GM03348 (cell line): ENCODE measurements around the gene ATXN2L.
"Not testable (repeated sequence)": the region's sequence is repeated elsewhere in the genome, so short reads cannot be mapped to it uniquely, and the experiment has no call there.

Experiments
- DNase-seq: peaks from one replicate; pipeline ENCODE4 v3.0.0; 2012; ENCODE audit warnings: low spot score

ATXN2L gene

GRCh38 chr16:28867241-28867640 is 44.4 kb downstream of the ATXN2L start:
- no peak for DNase-seq

GRCh38 chr16:28867646-28868045 is 44.8 kb downstream of the ATXN2L start:
- not testable (repeated sequence) for DNase-seq

DNA sequence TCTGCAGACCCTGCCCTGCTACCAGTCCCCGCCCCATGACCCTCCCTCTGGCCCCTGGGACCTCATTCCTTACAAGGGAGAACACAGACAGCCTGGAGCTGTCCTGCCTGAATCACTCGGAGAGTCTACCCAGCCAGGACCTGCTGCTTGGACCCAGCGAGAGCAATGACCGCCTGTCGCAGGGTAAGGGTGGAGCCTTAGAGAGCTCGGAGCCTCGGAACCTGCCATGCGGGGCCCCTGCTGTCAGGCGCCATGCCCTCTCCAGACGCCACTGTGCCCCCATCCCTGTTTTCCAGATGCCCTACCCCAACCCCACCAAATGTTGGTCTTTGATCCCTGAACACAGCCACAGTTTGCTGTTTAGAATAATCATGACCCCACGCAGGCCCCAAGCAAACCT is 46.4 kb downstream of the ATXN2L start:
- DNase-seq = no peak

DNA sequence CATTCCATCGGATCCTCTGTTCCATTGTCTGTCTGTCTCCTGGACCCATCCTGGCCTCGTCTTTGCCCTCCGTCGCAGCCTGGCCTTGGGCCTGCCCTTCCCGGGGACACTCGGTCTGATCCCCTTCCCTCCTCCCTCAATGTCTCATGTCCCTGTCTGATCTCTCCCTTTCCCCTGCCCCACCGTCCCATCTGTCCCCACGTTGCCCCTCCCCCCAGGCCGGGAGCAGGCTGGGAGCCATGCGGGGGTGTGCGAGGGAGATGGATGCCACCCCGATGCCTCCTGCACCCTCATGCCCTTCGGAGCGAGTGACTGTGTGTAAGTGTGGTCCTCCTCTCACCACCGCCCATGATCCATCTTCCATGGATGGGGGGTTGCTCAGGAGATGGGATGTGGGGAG is 50.2 kb downstream of the ATXN2L start:
- DNase-seq = no peak

GRCh38 chr16:28873543-28874201 is 50.9 kb downstream of the ATXN2L start:
- DNase-seq = peak; percentile 76

DNA sequence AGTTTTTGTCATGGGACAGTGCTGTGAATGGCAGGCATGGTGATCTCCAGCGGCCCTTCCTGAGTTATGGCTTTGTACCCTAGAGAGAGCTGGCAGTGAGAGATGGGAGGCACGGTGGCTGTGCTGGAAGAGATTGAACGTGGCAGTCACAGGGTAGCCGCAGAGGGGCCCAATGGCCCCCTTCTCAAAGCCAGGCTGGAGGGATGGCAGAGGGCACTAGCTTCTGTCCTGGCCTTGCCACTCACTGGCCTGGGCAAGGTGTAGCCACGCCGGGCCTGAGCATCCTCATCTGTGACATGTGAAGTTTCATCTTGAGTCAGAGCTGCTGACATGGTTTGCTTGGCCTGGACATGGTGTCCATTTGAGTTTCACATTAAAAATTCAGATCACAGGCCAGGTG is 51.6 kb downstream of the ATXN2L start:
- no peak for DNase-seq

DNA sequence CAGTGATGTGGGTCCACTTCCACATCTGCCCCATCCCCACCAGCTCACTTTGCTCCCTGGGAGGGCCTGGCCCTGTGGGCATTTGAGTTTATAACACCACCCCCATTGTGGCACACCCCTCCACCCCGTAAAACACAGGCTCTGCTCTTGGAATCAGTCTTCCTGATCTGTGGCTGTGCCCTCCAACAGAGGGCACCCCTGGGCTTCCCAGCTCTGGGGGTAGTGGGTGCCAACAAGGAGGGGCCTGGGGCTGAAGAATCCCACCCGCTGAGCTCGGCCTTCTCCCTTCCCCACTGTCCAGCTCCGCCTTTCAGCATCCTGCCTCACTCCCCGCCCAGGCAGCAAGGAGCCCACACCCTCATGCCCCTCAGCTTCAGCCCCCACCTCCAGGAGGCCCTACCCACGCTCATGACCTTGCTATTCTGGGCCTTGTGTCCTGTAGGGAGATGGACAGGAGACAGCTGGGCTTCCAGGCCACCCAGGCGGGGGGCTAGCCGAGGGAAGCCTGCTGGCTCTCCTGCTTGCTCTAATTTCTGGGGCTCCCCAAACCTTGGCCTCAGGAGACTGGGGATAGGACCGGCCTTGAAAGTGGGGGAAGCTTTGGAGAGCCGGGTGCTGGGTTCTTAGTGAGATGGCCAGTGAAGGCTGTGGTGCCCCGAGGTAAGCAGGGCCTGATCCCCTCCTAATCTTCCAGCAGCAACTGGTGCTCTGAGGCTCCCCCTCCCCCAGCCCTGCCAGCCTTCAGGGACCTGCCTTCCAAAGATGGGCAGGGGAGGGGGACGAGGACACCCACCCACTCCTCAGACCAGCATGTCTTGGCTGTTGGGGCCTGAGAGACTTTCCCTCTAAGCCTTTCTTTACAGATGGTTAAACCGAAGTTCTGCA is 52.6 kb downstream of the ATXN2L start:
- DNase-seq = no peak

DNA sequence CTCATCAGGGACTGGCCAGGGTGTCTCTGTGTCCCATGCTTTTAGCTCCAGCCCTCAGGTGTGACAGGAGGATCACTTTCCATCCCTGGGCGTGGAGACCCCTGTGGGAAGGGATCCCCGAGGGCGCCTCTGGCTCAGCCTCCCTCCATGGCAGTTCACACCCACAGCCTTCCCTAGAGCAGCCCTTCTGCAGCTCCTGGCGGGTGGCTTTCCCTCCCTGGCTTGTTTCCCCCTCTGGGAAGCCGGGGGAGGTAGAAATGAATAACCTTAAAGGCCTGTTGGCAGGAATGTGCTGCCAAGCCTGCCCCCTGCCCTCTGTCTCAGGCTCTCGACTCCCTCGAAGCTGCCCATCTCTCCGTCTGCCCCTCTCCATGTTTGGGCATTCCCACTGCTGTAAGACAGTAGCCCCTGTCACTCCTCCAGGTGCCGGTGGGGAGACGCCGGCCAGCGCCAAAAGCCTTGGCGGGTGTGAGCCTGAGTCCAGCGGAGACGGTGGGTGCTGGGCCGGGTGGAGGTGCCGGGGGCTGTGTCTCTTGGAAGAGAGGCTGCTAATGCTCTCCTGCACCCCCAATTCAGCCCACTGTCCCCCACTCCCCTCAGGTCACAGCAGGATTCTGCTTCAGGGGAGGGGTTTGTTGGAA is 53.3 kb downstream of the ATXN2L start:
- DNase-seq = no peak

DNA sequence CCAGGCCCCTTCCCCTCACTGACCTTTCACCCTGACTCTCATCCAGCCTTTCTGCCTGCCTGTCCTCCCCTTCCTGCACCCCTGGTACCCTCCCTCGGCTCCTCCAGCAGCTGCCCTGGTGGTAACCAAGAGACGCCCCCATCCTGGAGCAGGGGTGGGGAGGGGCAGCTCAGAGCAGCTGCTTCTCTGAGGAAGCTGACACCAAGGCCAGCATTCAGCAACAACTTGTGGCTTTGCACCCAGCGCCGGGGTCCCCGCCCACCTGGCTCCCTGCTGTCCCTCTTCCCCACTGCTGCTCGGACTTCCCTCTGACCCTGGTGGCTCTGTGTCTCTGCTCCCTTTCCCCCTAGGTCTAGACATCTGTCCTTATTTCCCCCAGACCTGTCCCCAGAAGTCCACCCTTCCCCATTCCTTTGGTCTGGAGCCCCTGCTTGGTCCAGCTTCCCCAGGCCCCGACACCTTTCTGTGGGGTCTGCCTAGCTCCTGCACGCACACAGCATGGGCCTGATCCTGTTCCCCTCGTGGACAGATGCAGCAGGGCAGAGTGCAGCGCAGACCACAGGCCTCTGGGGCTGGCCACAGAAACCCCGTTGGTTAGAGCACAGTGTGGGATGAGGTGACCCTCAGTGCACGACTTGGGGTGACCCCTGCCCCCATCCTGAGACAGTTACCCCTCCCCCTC is 54.3 kb downstream of the ATXN2L start:
- DNase-seq = no peak

DNA sequence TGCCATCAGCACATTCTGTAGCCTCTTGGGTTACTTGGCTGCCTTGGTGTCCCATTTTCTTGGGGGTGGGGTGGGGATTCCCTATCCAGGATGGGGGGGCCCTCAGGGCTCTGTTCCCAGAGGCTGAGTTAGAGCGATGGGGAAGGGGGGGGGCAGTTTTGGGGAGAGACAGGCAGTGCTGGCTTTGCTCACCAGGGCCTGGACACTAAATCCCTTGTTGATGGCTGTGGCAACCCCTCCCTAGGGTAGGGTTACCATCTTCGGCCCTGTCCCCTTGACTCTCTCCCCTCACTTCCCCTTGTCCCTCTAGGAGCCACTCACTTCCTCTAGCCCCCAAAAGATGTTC is 54.8 kb downstream of the ATXN2L start:
- no peak for DNase-seq

GRCh38 chr16:28878083-28878926 is 55.5 kb downstream of the ATXN2L start, which contains the start of gene ATP2A1:
TSS of gene ATP2A1 (plus strand) at chr16:28878488. CDS start at chr16:28878672, 184 bp downstream.
- DNase-seq = no peak

- no peak for DNase-seq
These were observed 56.6 kb downstream of the ATXN2L start for GRCh38 chr16:28879261-28879840.

DNA sequence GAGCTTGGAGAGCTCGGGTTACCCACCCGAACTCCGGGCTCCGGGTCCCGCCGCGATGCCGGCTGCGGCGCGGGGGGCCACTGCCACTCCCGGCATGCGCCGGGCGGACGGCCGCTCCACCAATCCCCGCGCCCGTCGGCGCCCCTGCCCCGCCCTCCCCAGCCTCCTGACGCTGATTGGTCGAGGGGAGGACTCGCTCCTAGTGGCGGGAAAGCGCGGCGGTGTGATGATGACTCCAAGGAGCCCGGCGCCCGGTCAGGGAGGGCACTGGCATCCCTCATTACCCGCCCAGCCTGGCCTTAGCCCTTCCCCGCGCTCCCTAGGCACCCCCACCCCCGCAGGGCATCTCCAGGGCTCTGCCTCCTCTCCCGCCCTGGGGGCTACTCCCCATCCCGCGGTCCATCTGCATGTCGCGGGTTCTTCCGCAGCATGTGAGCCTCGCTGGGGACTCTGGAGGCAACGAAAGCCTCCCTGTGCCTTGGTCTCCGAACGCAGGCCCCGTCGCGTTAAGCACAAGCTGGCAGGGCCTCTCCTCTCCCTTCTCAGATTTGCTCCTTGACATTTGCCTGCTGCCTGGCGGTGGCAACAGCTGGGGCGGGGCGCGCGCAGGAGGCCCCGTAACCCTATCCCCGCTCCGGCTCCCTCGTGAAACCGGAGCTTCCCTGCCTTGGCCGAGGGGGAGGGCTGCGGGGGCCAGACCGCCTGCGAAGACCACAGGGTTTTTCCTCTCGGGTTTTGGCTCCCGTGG is 57.2 kb downstream of the ATXN2L start:
- DNase-seq = peak; percentile 99

DNA sequence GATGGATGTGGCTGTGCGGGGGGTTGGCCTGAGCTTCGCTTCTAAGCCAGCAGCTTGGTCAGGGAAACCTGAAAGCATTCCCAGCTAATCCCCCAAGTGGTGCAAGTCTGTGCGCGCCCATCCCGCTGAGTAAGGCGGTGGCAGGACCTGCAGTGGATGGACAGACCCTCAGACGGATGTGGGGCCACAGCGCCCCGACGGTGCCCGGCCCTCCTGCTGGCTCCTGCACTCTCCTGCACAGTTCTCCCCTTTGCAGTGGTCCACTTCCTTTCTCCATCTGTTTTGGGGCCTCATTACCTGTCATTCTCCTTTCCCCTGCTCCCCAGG is 57.8 kb downstream of the ATXN2L start:
- DNase-seq = no peak

DNA sequence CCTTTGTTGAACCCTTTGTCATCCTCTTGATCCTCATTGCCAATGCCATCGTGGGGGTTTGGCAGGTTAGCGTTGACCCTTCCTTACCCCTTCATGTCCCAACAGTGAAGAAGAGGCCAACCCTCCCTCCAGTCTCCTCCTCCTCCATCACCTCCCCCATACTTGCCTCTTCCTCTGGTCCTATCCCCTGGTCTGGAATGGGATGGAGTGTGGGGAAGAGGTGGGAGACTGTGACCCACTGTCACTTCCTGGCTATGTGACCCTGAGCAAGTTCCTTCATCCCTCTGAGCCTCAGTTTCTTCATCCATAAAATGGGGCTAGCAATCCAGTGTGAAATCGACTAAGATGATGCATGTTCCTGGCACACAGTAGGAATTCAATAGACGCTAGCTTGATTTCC is 58.2 kb downstream of the ATXN2L start:
- no peak for DNase-seq

- not testable (repeated sequence) for DNase-seq
These were observed 58.8 kb downstream of the ATXN2L start for GRCh38 chr16:28881565-28881964.

GRCh38 chr16:28882551-28883160 is 59.9 kb downstream of the ATXN2L start:
- no peak for DNase-seq

- no peak for DNase-seq
These were observed 60.6 kb downstream of the ATXN2L start for GRCh38 chr16:28883221-28883996.

GRCh38 chr16:28884045-28884444 is 61.2 kb downstream of the ATXN2L start:
- DNase-seq = no peak
